ENCODE results near the gene NOP14.
"Not testable (repeated sequence)": the region's sequence is repeated elsewhere in the genome, so short reads cannot be mapped to it uniquely, and the experiment has no call there.

Gene NOP14

GRCh38 chr4:2960450-2960849, 2.8 kb downstream of the NOP14 start:
- peaks cover 36% of the 10 kb centered on the region for H3K4me1 ChIP-seq (ENCODE audit: control insufficient read depth, insufficient read depth, low read length)
- not testable (repeated sequence) for H3K4me2 ChIP-seq (ENCODE audit: low read length); H3K9ac ChIP-seq (ENCODE audit: low read depth, low read length); H3K9me3 ChIP-seq (replicated peaks; ENCODE audit: low read length); H3K4me3 ChIP-seq (ENCODE audit: low read length); H3K27me3 ChIP-seq (ENCODE audit: control insufficient read depth, insufficient read depth, low read length)
- H3K36me3 ChIP-seq (ENCODE audit: insufficient read depth, low read length) = peaks cover 22% of the 10 kb centered on the region

- Histone ChIP-seq H3K36me3 (ENCODE audit: insufficient read depth, low read length) (peaks cover 35% of the 10 kb centered on the region), H3K4me3 (ENCODE audit: low read length) (peak overlapping the region; percentile 13), H3K4me2 (ENCODE audit: low read length) (peak overlapping the region; percentile 63), H3K9me3 (replicated peaks; ENCODE audit: low read length) (no peaks in the 10 kb centered on the region), H3K27me3 (ENCODE audit: control insufficient read depth, insufficient read depth, low read length) (no peaks in the 10 kb centered on the region), H3K9ac (ENCODE audit: low read depth, low read length) (peak overlapping the region; percentile 1), H3K4me1 (ENCODE audit: control insufficient read depth, insufficient read depth, low read length) (peaks cover 29% of the 10 kb centered on the region)
Measured at GRCh38 chr4:2958446-2958845, 4.8 kb downstream of the NOP14 start.

DNA sequence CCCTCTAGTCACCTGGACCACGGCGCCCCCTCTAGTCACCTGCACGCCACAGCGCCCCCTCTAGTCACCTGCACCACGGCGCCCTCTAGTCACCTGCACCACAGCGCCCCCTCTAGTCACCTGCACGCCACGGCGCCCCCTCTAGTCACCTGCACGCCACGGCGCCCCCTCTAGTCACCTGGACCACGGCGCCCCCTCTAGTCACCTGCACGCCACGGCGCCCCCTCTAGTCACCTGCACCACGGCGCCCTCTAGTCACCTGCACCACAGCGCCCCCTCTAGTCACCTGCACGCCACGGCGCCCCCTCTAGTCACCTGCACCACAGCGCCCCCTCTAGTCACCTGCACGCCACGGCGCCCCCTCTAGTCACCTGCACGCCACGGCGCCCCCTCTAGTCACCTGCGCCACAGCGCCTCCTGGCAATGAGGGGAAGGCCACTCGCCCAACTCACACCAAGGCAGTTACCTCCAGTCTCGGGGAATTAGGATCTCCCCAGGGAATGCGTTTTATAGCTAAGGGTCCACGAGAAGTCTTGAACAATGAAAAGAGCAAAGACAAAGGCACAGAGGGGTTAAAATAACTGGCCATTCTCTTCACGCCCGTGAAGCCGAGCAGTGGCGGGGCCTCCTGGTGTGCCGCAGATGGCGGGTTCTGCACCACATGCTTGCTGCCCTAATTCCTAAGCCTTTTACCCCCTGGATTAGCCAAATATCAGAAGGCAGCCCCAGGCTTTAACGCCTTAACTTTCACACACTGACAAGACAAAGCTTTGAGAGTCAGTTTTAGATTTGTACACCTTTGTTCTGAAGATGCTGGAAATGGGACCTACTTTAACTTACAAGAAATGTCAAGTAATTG, 7.8 kb downstream of the NOP14 start:
- not testable (repeated sequence) for H3K4me2 ChIP-seq (ENCODE audit: low read length); H3K9ac ChIP-seq (ENCODE audit: low read depth, low read length); H3K9me3 ChIP-seq (replicated peaks; ENCODE audit: low read length); H3K27me3 ChIP-seq (ENCODE audit: control insufficient read depth, insufficient read depth, low read length); H3K4me3 ChIP-seq (ENCODE audit: low read length)
- Histone ChIP-seq H3K4me1 (ENCODE audit: control insufficient read depth, insufficient read depth, low read length) (peaks cover 20% of the 10 kb centered on the region), H3K36me3 (ENCODE audit: insufficient read depth, low read length) (peaks cover 57% of the 10 kb centered on the region)

GRCh38 chr4:2954358-2955185, 8.6 kb downstream of the NOP14 start:
- Histone ChIP-seq H3K4me3 (ENCODE audit: low read length) (no peak overlapping the region), H3K9ac (ENCODE audit: low read depth, low read length) (no peak overlapping the region), H3K4me2 (ENCODE audit: low read length) (no peak overlapping the region), H3K36me3 (ENCODE audit: insufficient read depth, low read length) (peaks cover 66% of the 10 kb centered on the region), H3K4me1 (ENCODE audit: control insufficient read depth, insufficient read depth, low read length) (peaks cover 20% of the 10 kb centered on the region), H3K9me3 (replicated peaks; ENCODE audit: low read length) (no peaks in the 10 kb centered on the region), H3K27me3 (ENCODE audit: control insufficient read depth, insufficient read depth, low read length) (no peaks in the 10 kb centered on the region)

- no peaks in the 10 kb centered on the region for H3K9me3 ChIP-seq (replicated peaks; ENCODE audit: low read length)
- H3K27me3 ChIP-seq (ENCODE audit: control insufficient read depth, insufficient read depth, low read length) = no peaks in the 10 kb centered on the region
- H3K4me2 ChIP-seq (ENCODE audit: low read length) = no peak overlapping the region
- no peak overlapping the region for H3K9ac ChIP-seq (ENCODE audit: low read depth, low read length)
- H3K4me1 ChIP-seq (ENCODE audit: control insufficient read depth, insufficient read depth, low read length) = peaks cover 13% of the 10 kb centered on the region
- peaks cover 75% of the 10 kb centered on the region for H3K36me3 ChIP-seq (ENCODE audit: insufficient read depth, low read length)
- no peak overlapping the region for H3K4me3 ChIP-seq (ENCODE audit: low read length)
Measured at GRCh38 chr4:2953496-2953895, 9.7 kb downstream of the NOP14 start.

DNA sequence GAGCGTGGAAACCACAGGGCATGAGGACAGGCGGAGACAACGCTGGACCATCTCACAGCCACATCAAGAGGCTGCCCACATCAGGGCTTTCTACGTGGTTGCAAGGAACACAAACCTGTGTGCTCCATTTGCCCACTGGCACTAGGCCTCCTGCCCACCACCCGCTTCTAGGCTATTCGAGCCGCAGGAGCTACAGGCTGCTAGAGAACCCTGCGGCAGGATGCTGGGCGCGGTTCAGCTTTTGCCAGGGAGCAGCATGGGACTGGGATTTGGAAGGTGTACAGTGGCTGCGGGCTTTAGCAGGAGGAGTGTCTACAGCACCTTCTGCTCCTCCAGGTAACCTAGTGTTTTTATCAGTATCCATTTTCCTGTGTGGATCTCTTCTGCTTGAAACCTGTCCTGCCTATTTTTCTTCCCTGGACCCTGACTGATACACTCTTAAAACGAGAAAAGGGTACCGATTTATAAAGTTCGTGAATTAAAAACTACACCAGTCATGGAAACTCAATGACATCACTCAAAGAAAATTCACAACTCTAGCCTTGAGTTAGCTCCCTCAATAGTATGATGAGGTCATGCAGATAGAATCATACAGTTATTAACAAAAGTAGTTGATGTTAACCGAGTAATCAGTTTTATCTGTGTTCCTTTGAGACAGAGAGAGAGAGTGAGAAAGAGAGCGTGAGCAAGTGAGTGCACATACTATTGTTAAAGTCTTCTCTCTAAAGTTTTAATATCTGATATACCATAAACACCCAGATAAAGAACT, 12.8 kb downstream of the NOP14 start:
- H3K4me1 ChIP-seq (ENCODE audit: control insufficient read depth, insufficient read depth, low read length) = no peaks in the 10 kb centered on the region
- no peaks in the 10 kb centered on the region for H3K27me3 ChIP-seq (ENCODE audit: control insufficient read depth, insufficient read depth, low read length)
- no peak overlapping the region for H3K4me2 ChIP-seq (ENCODE audit: low read length)
- no peaks in the 10 kb centered on the region for H3K9me3 ChIP-seq (replicated peaks; ENCODE audit: low read length)
- peaks cover 78% of the 10 kb centered on the region for H3K36me3 ChIP-seq (ENCODE audit: insufficient read depth, low read length)
- H3K4me3 ChIP-seq (ENCODE audit: low read length) = no peak overlapping the region
- H3K9ac ChIP-seq (ENCODE audit: low read depth, low read length) = no peak overlapping the region

- H3K27me3 ChIP-seq (ENCODE audit: control insufficient read depth, insufficient read depth, low read length) = no peaks in the 10 kb centered on the region
- H3K4me3 ChIP-seq (ENCODE audit: low read length) = no peak overlapping the region
- no peaks in the 10 kb centered on the region for H3K9me3 ChIP-seq (replicated peaks; ENCODE audit: low read length)
- H3K36me3 ChIP-seq (ENCODE audit: insufficient read depth, low read length) = peaks cover 85% of the 10 kb centered on the region
- no peak overlapping the region for H3K9ac ChIP-seq (ENCODE audit: low read depth, low read length)
- H3K4me2 ChIP-seq (ENCODE audit: low read length) = no peak overlapping the region
- H3K4me1 ChIP-seq (ENCODE audit: control insufficient read depth, insufficient read depth, low read length) = no peaks in the 10 kb centered on the region
Measured at GRCh38 chr4:2949782-2950125, 13.5 kb downstream of the NOP14 start.

DNA sequence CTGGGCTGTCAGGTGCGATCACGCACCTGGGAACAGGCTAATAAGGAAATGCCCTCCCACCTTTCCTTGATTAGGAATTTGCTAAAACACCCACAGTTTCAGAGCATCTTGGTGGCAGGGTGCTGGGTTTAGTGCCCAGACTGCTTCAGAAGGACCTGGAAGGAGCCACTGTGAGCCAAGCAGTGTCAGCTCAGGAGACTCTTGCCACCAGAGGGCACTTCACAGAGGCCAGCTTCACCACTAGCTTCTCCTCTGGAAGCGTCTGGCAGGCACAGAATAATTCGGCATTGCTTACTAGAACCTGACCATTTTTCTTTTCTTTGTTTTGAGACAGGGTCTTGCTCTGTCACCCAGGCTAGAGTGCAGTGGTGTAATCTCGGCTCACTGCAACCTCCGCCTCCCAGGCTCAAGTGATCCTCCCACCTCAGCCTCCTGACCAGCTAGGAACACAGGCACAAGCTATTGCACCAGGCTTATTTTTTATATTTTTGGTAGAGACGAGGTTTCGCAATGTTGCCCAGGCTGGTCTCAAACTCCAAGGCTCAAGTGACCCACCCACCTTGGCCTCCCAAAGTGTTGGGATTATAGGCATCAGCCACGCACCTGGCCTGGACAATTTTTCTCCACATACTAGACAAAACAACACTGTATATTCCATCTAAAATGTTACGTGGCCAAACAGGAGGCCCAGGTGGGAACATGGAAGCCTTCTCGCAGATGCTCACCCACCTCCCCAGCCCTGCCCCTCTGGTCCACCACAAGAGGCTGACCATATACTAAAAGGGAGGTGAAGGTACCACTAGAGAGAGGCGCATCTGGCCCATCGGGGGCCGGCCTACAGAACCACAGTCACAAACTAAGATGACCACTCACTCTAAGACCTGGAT, 14.1 kb downstream of the NOP14 start:
- H3K36me3 ChIP-seq (ENCODE audit: insufficient read depth, low read length) = peaks cover 82% of the 10 kb centered on the region
- H3K4me1 ChIP-seq (ENCODE audit: control insufficient read depth, insufficient read depth, low read length) = no peaks in the 10 kb centered on the region
- H3K9me3 ChIP-seq (replicated peaks; ENCODE audit: low read length) = no peaks in the 10 kb centered on the region
- H3K27me3 ChIP-seq (ENCODE audit: control insufficient read depth, insufficient read depth, low read length) = no peaks in the 10 kb centered on the region
- no peak overlapping the region for H3K4me3 ChIP-seq (ENCODE audit: low read length)
- H3K9ac ChIP-seq (ENCODE audit: low read depth, low read length) = no peak overlapping the region
- H3K4me2 ChIP-seq (ENCODE audit: low read length) = no peak overlapping the region

GRCh38 chr4:2947926-2948325, 15.3 kb downstream of the NOP14 start:
- Histone ChIP-seq H3K27me3 (ENCODE audit: control insufficient read depth, insufficient read depth, low read length) (no peaks in the 10 kb centered on the region), H3K4me1 (ENCODE audit: control insufficient read depth, insufficient read depth, low read length) (no peaks in the 10 kb centered on the region), H3K9ac (ENCODE audit: low read depth, low read length) (no peak overlapping the region), H3K4me2 (ENCODE audit: low read length) (no peak overlapping the region), H3K4me3 (ENCODE audit: low read length) (no peak overlapping the region), H3K36me3 (ENCODE audit: insufficient read depth, low read length) (peaks cover 77% of the 10 kb centered on the region), H3K9me3 (replicated peaks; ENCODE audit: low read length) (no peaks in the 10 kb centered on the region)

- Histone ChIP-seq H3K27me3 (ENCODE audit: control insufficient read depth, insufficient read depth, low read length) (no peaks in the 10 kb centered on the region), H3K4me1 (ENCODE audit: control insufficient read depth, insufficient read depth, low read length) (no peaks in the 10 kb centered on the region), H3K4me2 (ENCODE audit: low read length) (no peak overlapping the region), H3K4me3 (ENCODE audit: low read length) (no peak overlapping the region), H3K9ac (ENCODE audit: low read depth, low read length) (no peak overlapping the region), H3K36me3 (ENCODE audit: insufficient read depth, low read length) (peaks cover 79% of the 10 kb centered on the region), H3K9me3 (replicated peaks; ENCODE audit: low read length) (no peaks in the 10 kb centered on the region)
Measured at GRCh38 chr4:2946812-2947600, 16.2 kb downstream of the NOP14 start.
